Measurements from ENCODE around the gene TMEM239. TPM values are rescaled to one million over a fixed set of nuclear protein-coding genes. Genes with fewer than 3 reads are reported as not detected.
"Not testable (repeated sequence)": the region's sequence is repeated elsewhere in the genome, so short reads cannot be mapped to it uniquely, and the experiment has no call there.

The TMEM239 gene
- total RNA-seq, 2 experiments from 2014 or later: not detected

GRCh38 chr20:2817341-2817726 lies 1.2 kb downstream of the TMEM239 start:
- CTCF ChIA-PET: no interaction called here
- POLR2A ChIA-PET: no interaction called here

DNA sequence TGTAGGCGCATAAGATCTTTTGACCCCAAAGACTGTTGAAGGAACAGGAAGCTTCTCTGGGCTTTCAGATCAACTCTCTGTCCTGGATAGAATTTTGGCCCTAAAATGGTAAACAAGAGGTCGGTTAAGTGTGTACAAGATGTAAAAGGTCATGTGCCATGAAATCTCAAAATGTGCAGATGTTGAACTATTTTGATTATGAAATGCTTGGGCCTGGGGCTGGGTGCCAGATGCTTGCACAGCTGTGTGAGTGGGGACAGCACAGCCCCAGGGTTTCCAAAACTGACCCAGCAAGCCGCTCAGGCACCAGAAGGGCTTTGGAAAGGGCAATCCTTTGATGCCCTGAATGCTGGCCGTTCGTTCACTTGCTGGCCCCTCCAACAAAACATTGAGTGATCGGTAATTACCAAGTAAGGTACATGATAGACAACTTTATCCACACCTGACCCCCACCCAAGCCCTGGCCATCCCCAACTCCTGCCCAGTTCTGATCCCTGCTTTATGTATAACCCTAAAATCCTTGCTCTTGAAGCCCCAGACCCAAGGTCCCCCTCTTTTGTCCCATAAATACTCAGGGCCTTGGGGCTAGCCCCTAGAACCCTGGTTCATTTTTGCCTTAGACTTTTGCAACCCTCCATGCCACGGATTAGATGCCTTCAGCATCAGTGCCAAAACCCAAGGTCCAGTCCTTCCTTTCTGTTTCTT lies 1.9 kb downstream of the TMEM239 start:
- ChIA-PET CTCF (no interaction called here), POLR2A (no interaction called here)

- POLR2A ChIA-PET: no interaction called here
Observed at GRCh38 chr20:2820084-2820895, 4.1 kb downstream of the TMEM239 start.

GRCh38 chr20:2820896-2821869 lies 5.0 kb downstream of the TMEM239 start:
- ChIA-PET CTCF (no interaction called here), POLR2A (no interaction called here)

More at GRCh38 chr20:2820084-2820895, 4.1 kb downstream of the TMEM239 start:
- CTCF ChIA-PET: no interaction called here

- ChIA-PET CTCF (no interaction called here), POLR2A (no interaction called here)
Observed at GRCh38 chr20:2822073-2822472, 5.9 kb downstream of the TMEM239 start.

DNA sequence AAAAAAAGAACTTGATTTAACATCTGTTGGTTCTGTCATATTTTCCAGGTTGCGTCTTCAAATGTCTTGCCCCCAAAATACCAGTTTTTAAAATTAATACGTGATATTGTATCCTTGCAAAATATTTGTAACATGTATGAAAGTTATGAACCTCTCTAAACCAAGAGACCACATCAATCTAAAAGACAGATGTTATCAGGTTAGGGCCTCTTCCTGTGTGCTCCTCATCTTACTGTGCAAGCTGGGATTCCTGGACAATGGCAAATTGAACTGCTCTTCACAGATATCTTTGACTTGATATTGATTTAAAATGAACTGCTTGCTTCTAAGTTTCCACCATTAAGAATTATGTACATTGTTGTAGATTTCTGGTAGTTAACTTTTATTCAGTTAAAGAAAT lies 9.6 kb downstream of the TMEM239 start:
- POLR2A ChIA-PET: no interaction called here
- CTCF ChIA-PET: no interaction called here

DNA sequence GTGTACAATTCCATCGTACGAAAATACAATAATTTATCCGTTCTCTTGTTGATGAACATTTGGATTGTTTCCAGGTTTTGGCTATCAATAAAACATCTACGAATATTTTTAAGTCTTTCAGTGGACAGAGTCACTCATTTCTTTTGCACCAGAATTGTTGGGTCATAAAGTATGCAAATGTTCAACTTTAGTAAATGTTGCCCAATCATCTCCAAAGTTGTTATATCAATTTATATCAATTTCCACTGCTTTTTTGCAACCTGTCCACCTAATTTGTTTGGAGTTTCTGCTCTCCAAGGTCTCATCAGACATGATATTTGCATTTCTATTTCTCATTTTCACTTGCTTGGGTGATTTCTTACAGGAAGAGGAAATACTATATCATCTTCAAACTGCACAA lies 10.5 kb downstream of the TMEM239 start:
- POLR2A ChIA-PET: no interaction called here
- CTCF ChIA-PET: no interaction called here

GRCh38 chr20:2829376-2829775 lies 13.2 kb downstream of the TMEM239 start:
- CTCF ChIA-PET: no interaction called here
- POLR2A ChIA-PET: no interaction called here

- CTCF ChIA-PET: not testable (repeated sequence)
- POLR2A ChIA-PET: interaction anchor here (0.6 kb wide), 1 partner anchor 388 kb away, joined by 3 read pairs; no protein-coding TSS in a partner anchor
Observed at GRCh38 chr20:2831206-2831605, 15.0 kb downstream of the TMEM239 start.

- POLR2A ChIA-PET: no interaction called here
Observed at GRCh38 chr20:2833761-2834160, 17.6 kb downstream of the TMEM239 start.

GRCh38 chr20:2834401-2835110 lies 18.4 kb downstream of the TMEM239 start:
- POLR2A ChIA-PET: no interaction called here
- CTCF ChIA-PET: interaction anchor here (1.2 to 1.3 kb wide), 2 partner anchors 30 to 148 kb away, joined by 3 to 6 read pairs; no protein-coding TSS in a partner anchor

More at GRCh38 chr20:2833761-2834160, 17.6 kb downstream of the TMEM239 start:
- CTCF ChIA-PET: interaction anchor here (1.2 to 1.3 kb wide), 2 partner anchors 31 to 147 kb away, joined by 3 to 6 read pairs; no protein-coding TSS in a partner anchor

GRCh38 chr20:2835331-2835796 lies 19.2 kb downstream of the TMEM239 start:
- ChIA-PET POLR2A (no interaction called here), CTCF (no interaction called here)

- CTCF ChIA-PET: no interaction called here
- POLR2A ChIA-PET: no interaction called here
Observed at GRCh38 chr20:2836035-2836434, 19.9 kb downstream of the TMEM239 start.

DNA sequence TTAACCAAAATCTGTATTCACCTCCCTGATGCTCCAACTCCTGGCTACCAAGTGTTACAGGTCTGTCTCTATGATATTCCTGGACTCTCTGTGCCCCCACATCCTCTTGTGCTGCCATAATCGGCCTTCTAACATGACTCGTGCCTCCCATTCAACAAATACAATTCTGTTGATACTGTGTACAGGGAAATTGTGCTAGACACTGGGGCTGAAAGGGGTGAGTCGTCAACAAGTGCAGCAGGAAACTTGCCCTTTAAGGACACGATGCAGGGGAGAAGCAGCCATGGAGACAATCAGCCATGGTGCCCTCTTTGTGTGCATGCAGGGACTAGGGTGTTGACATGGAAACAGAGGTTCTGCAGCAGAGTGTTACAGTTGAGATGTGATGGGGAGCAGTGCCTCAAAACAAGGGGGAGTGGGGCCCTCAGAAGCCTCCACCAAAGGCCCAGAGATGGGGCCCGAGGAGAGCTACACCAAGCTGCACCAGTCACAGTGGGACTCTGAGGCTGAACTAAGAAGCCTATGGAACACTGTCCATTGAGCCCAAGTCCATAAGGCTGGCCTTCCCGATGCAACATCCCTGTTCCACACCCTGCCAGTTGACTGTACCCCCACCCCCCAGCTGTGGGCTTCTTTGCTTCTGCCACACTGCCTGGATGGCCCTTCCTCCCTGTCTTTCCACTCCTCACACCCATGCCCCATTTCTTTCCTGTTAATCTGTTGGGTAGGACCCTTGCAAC lies 21.2 kb downstream of the TMEM239 start:
- CTCF ChIA-PET: interaction anchor here (0.6 kb wide), 1 partner anchor 950 kb away, joined by 3 read pairs; no protein-coding TSS in a partner anchor
- POLR2A ChIA-PET: no interaction called here

GRCh38 chr20:2838170-2838797 lies 22.1 kb downstream of the TMEM239 start:
- ChIA-PET POLR2A (no interaction called here), CTCF (interaction anchor here (0.6 kb wide), 1 partner anchor 949 kb away, joined by 3 read pairs; no protein-coding TSS in a partner anchor)

DNA sequence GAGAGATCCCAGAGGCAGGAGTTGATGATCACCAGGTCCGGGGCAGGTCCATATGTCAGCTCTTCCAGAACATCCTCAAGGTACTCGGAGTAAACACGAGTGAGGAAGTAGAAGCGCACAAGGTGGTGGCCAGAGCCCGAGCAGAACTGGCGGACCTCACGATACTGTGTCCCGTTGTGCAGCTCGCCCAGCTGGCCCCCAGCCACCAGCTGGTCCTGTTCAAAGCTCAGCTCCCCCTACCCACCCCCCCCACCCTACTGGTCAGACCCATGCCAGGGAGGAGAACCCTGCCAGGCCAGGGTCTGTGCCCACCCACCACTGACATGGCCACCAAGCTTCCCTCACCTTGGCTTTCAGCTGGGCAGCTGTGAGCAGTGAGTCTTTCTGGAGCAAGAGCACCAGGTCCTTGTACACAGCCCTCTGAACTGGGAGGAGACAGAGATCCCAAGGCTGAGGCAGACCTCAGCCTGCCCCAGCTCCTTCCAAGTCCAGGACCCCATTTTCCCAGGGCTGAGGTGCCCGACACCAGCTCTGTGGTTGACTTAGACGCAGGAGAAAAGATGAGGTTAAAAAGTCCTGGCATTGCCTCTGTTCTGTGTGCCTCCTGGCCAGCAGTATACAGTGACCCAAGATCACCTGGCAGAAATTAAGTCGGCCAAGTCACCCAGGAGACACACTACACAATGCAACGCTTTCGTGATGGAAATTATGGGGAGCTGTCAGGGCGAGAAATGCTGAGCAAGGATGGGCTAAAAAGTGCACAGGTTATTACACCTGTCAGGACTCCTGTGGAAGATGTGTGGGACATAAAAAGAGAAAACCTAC lies 22.9 kb downstream of the TMEM239 start:
- ChIA-PET POLR2A (no interaction called here), CTCF (interaction anchor here (1.8 kb wide), 1 partner anchor 86 kb away, joined by 5 read pairs; no protein-coding TSS in a partner anchor)

DNA sequence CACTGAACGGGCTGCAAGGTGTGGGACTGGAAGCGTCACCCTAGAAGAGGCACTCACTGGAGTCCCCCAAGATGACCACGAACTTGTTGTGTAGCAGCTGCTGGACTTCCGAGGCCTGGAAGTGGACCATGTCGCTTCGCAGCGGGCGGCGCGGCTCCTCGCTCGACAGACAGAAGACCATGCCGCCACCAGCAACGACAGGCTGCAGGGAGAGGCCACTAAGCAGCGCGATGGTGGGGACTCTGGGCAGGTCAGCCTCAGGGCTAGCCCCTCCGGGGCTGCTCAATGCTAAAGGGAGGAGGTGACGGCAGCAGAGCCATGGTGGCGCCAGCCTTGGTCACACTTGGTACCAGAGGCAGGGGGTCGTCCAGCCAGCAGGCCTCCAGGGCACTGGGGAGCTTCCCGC lies 23.6 kb downstream of the TMEM239 start:
- ChIA-PET CTCF (interaction anchor here (0.8 to 1.8 kb wide), 2 partner anchors 39 to 86 kb away, joined by 3 to 5 read pairs; no protein-coding TSS in a partner anchor), POLR2A (no interaction called here)

Data from activated CD8-positive, alpha-beta memory T cell treated with anti-CD3 and anti-CD28 coated beads for 36 hours (primary cell).